GM18873 (cell line): ENCODE data around the gene PDE8A.

Source experiments
- ATAC-seq: cut with Tn5 transposase; IDR thresholded peaks from one replicate; pipeline ENCODE4 v1.9.1; 2021; ENCODE audit warnings: mild to moderate bottlenecking, moderate library complexity, moderate number of reproducible peaks; ENCODE audit not compliant: unreplicated experiment, low FRiP score

Gene PDE8A

GRCh38 chr15:85116925-85117646, 135.4 kb downstream of the PDE8A start:
- no peak for ATAC-seq

GRCh38 chr15:85118173-85118572, 136.5 kb downstream of the PDE8A start:
- ATAC-seq: no peak

GRCh38 chr15:85118581-85118980, 136.9 kb downstream of the PDE8A start:
- no peak for ATAC-seq

GRCh38 chr15:85120351-85121113, 138.9 kb downstream of the PDE8A start:
- ATAC-seq: no peak

- no peak for ATAC-seq
Measured at GRCh38 chr15:85124173-85124572, 142.5 kb downstream of the PDE8A start.

- no peak for ATAC-seq
Measured at GRCh38 chr15:85125056-85125661, 143.5 kb downstream of the PDE8A start.

- ATAC-seq: no peak
Measured at GRCh38 chr15:85128621-85129020, 147.0 kb downstream of the PDE8A start.

- ATAC-seq: no peak
Measured at GRCh38 chr15:85129881-85130280, 148.2 kb downstream of the PDE8A start.

- no peak for ATAC-seq
Measured at GRCh38 chr15:85131915-85132314, 150.3 kb downstream of the PDE8A start.

- no peak for ATAC-seq
Measured at GRCh38 chr15:85133709-85134108, 152.1 kb downstream of the PDE8A start.

GRCh38 chr15:85137489-85138168, 156.0 kb downstream of the PDE8A start:
- ATAC-seq: no peak

- no peak for ATAC-seq
Measured at GRCh38 chr15:85139391-85139790, 157.7 kb downstream of the PDE8A start.

GRCh38 chr15:85141726-85142125, 160.1 kb downstream of the PDE8A start:
- no peak for ATAC-seq

GRCh38 chr15:85142312-85142711, 160.7 kb downstream of the PDE8A start:
- no peak for ATAC-seq

GRCh38 chr15:85149465-85150129, 167.9 kb downstream of the PDE8A start:
- no peak for ATAC-seq

- ATAC-seq: no peak
Measured at GRCh38 chr15:85150130-85150480, 168.4 kb downstream of the PDE8A start.

GRCh38 chr15:85151145-85151544, 169.5 kb downstream of the PDE8A start:
- no peak for ATAC-seq

GRCh38 chr15:85151861-85152260, 170.2 kb downstream of the PDE8A start:
- ATAC-seq: no peak

GRCh38 chr15:85154061-85154460, 172.4 kb downstream of the PDE8A start:
- ATAC-seq: no peak

GRCh38 chr15:85155360-85155759, 173.7 kb downstream of the PDE8A start:
- no peak for ATAC-seq

- no peak for ATAC-seq
Measured at GRCh38 chr15:85155857-85156256, 174.2 kb downstream of the PDE8A start.
